Forelimb muscle (tissue), 1 donor: ENCODE data around the gene KLK3. TPM values are rescaled to one million over a fixed set of nuclear protein-coding genes. Genes with fewer than 3 reads are reported as not detected.

Experiments
- DNase-seq: peaks from one replicate; pipeline ENCODE4 v3.0.0-alpha.2; 2013; ENCODE audit warnings: low read depth
- polyA plus RNA-seq: library from polyadenylated mRNA; unstranded; fragments of 120-200 nt; gene quantifications from one replicate; pipeline ENCODE4 v1.2.1, GENCODE V29; 2013; ENCODE audit not compliant: insufficient read length

KLK3 gene
- polyA plus RNA-seq, 1 donor, result not detected

DNA sequence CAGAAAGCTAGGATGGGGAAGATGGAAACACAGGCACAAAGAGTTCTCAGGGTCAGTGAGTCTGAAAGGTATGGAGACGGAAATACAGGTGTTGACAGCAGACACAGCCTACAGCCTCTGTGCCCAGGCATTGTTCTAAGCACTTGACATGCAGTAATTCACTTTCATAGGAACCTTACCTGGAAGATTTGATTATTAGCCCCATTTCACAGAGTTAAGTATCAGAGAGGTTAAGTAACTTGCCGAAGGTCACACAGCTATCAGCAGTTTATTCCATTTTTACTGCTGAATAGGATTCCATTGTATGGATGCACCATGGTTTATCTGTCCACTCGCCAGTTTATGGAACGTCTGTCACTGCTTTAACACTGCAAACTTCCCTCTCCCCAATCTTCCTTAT lies 43.3 kb downstream of the KLK3 start:
- no peak for DNase-seq

DNA sequence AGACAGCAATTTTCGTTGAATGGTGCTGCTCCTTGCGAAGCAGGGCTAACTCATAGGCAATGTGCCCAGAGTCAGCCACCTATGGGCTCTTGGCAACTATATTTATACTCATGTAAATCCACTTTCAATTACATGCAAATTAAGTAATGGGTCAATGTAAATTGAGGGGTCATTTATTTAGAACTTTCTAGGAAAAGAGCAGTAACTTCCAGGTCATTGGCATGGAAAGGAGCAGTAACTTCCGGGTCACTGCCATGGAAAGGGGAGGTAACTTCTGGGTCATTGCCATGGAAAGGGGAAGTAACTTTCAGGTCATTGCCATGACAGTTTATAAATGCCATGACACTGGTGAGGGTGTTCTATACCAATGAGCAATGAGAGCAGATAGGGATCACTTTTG lies 44.9 kb downstream of the KLK3 start:
- DNase-seq, result no peak

DNA sequence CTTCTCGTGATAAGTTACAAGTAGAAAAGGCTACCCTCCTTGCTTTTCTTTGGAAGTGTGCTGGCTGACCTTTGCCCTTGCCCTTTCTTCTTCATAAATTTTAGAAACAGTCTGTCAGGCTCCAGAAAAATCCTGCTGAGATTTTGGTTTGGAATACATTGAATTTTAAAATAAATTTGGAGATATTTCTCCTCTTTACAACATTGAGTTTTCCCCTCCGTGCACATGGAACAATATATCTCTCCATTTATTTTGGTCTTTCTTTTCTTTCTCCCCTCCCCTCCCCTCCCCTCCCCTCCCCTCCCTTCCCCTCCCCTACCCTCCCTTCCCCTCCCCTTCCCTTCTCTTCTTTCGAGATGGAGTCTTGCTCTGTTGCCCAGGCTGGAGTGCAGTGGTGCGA lies 47.9 kb downstream of the KLK3 start:
- DNase-seq, result no peak

DNA sequence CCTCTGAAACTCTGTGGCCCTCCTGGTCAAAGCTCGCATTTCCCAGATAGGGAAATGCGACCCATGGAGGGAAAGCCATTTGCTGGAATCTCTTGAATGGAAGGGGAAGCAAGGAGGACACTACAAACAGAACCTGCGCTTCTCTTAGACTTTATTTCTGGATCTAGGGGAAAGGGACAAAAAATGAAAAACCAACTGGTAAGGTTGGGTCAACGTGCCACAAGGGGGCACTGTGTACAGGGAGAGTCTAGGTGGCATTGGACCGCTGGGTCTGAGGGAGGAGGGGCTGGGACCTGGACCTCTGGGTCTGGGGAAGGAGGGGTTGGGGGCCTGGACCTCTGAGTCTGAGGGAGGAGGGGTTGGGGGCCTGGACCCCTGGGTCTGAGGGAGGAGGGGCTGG lies 51.5 kb downstream of the KLK3 start:
- no peak for DNase-seq

DNA sequence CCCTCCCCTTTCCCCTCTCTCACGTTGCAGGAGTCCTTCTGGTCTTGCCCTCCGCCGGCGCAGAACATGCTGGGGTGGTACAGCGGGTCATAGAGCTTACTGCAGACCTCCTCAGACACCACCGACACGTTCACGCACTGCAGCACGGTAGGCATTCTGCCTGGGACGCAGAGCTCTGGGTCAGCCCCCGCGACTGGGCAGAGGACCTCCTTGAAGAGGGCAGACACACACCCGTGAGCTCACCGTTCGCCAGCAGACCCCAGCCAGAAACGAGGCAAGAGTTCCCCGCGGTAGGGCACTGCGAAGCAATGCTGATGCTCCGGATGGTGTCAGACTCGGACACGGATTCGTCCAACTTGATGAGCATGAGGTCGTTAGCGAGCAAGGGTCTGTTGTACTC lies 53.6 kb downstream of the KLK3 start:
- DNase-seq, result no peak

DNA sequence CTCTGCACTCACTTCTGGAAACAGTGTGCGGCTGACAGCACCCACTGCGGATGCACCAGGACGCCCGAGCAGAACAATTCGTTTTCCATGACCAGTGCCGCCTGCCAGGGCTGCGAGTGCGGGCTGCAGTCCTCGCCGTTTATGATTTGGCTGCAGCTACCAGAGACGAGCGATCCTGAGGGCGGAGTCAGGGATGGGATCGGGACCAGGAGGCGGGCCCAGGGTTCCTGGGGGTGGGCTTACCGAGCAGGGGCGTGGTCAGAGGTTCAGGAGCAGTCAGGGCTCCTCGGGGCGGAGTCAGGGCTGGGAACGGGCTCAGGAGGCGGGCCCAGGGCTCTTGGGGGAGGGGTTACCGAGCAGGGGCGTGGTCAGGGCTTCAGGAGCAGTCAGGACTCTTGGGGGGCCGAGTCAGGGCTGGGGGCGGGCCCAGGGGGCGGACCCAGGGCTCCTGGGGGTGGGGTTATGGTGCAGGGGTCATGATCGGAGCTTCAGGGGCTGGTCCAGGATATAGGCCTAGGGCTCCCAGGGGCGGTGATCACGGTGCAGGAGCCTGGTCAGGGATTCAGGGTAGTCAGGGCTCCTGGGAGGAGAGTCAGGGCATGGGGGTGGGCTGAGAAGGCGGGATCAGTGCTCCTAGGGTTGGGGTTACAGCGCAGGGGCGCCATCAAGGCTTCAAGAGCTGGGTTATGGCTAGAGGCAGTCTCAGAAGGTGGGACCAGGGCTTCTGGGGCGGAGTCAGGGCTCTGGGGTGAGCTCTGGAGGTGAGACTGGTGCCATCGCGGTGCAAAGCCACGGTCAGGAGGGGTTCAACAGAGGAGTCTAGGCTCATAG lies 54.7 kb downstream of the KLK3 start:
- DNase-seq, result no peak

Other genes starting within 250 kb of the KLK3 start
- 0.42 TPM for gene SYT3, start 215.0 kb upstream of the KLK3 start, polyA plus RNA-seq
- gene C19orf81, start 205.5 kb upstream of the KLK3 start, polyA plus RNA-seq, result 3.8 TPM
- gene SHANK1, start 135.1 kb upstream of the KLK3 start, polyA plus RNA-seq, result 44.4 TPM
- gene CLEC11A, start 131.6 kb upstream of the KLK3 start, polyA plus RNA-seq, result 24.4 TPM
- not detected for gene GPR32, start 84.5 kb upstream of the KLK3 start, polyA plus RNA-seq
- gene ACP4, start 64.5 kb upstream of the KLK3 start, polyA plus RNA-seq, result not detected
- gene KLK1, start 31.1 kb upstream of the KLK3 start, polyA plus RNA-seq, result 0.56 TPM
- gene KLK15, start 21.3 kb upstream of the KLK3 start, polyA plus RNA-seq, result not detected
- gene KLK2, start 18.5 kb downstream of the KLK3 start, polyA plus RNA-seq, result 0.40 TPM
- not detected for gene KLK4, start 56.5 kb downstream of the KLK3 start, polyA plus RNA-seq
- not detected for gene KLK5, start 98.1 kb downstream of the KLK3 start, polyA plus RNA-seq
- 0.10 TPM for gene KLK6, start 114.7 kb downstream of the KLK3 start, polyA plus RNA-seq
- gene KLK7, start 129.0 kb downstream of the KLK3 start, polyA plus RNA-seq, result not detected
- not detected for gene KLK8, start 146.7 kb downstream of the KLK3 start, polyA plus RNA-seq
- gene KLK10, start 164.8 kb downstream of the KLK3 start, polyA plus RNA-seq, result 0.18 TPM
- gene KLK11, start 171.7 kb downstream of the KLK3 start, polyA plus RNA-seq, result not detected
- gene KLK12, start 180.1 kb downstream of the KLK3 start, polyA plus RNA-seq, result not detected
- not detected for gene KLK13, start 210.2 kb downstream of the KLK3 start, polyA plus RNA-seq
- gene KLK14, start 228.0 kb downstream of the KLK3 start, polyA plus RNA-seq, result 0.34 TPM